Stimulated activated naive CD8-positive, alpha-beta T cell treated with anti-CD3 and anti-CD28 coated beads, Interleukin-15, Interleukin-2, amounts not matched to agents 100 ng/mL and 50 ng/mL, for 24 hours (primary cell): ENCODE measurements around the gene B3GNT5.
"Not testable (repeated sequence)": the region's sequence is repeated elsewhere in the genome, so short reads cannot be mapped to it uniquely, and the experiment has no call there.

Source experiments
- H3K27ac Mint-ChIP-seq: one replicate; pipeline ENCODE4 v1.8.0; 2021; ENCODE audit warnings: mild to moderate bottlenecking, mixed read lengths
- H3K27me3 Mint-ChIP-seq: one replicate; pipeline ENCODE4 v1.8.0; 2021; ENCODE audit warnings: mixed read lengths
- H3K36me3 Mint-ChIP-seq: one replicate; pipeline ENCODE4 v1.8.0; 2021; ENCODE audit warnings: low read depth, mixed read lengths
- H3K4me1 Mint-ChIP-seq: one replicate; pipeline ENCODE4 v1.8.0; 2021; ENCODE audit warnings: low read depth, mixed read lengths
- H3K4me3 Mint-ChIP-seq: one replicate; pipeline ENCODE4 v1.8.0; 2021; ENCODE audit warnings: mild to moderate bottlenecking, mixed read lengths
- H3K9me3 Mint-ChIP-seq: one replicate; pipeline ENCODE4 v1.8.0; 2021; ENCODE audit warnings: mixed read lengths

The B3GNT5 gene

DNA sequence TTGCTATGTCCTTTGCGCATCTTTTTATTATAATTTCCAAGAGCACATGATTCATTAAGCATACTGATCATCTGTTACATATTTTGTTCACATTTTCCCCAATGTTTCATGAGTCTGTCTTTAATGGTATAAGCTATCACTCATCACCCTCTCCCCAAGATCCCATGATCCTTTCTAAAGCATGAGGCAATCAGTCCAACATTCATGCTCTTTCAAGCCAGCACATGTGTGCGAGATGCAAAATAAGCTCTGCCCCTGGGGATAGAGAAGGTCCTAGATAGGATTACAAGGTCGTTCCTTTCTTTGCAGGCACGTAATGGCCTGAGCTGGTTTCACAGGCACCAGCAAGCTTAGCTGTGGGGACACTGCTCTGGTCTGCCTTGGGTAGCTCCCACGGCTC lies 32.2 kb upstream of the B3GNT5 start:
- no peaks in the 10 kb centered on the region for H3K27me3 Mint-ChIP-seq
- peak overlapping the region; percentile 51 for H3K27ac Mint-ChIP-seq
- peaks cover 73% of the 10 kb centered on the region for H3K4me1 Mint-ChIP-seq
- no peaks in the 10 kb centered on the region for H3K9me3 Mint-ChIP-seq
- peaks cover 5% of the 10 kb centered on the region for H3K36me3 Mint-ChIP-seq
- H3K4me3 Mint-ChIP-seq, result no peak overlapping the region

GRCh38 chr3:183222631-183223235 lies 30.3 kb upstream of the B3GNT5 start:
- no peak overlapping the region for H3K4me3 Mint-ChIP-seq
- H3K27ac Mint-ChIP-seq, result peak overlapping the region; percentile 53
- H3K4me1 Mint-ChIP-seq, result peaks cover 83% of the 10 kb centered on the region
- peaks cover 4% of the 10 kb centered on the region for H3K9me3 Mint-ChIP-seq
- peaks cover 5% of the 10 kb centered on the region for H3K36me3 Mint-ChIP-seq
- H3K27me3 Mint-ChIP-seq, result no peaks in the 10 kb centered on the region

GRCh38 chr3:183224180-183224970 lies 28.7 kb upstream of the B3GNT5 start:
- no peaks in the 10 kb centered on the region for H3K36me3 Mint-ChIP-seq
- H3K27ac Mint-ChIP-seq, result peak overlapping the region; percentile 90

DNA sequence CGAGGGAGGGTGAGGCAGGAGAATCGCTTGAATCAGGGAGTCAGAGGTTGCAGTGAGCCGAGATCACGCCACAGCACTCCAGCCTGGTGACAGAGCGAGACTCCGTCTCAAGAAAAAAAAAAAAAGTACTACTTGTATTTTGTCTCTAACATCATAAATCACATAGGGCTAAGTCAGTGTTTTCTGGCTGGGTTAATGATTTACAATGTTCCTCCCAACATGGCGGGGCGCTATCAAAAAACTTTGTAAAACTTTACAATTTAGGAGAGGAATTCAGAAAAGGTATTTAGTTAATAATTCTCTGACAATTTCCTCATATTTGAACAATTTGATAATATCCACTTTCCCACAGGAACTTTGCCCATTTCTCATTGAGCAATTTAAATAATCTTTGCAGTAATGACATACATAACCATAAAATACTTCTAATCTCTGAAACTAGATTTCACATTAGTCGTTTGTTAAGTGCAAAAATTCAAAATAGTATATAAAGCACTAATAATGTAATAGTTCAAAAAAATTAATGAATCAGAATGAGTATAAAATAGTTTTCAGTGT lies 26.6 kb upstream of the B3GNT5 start:
- Mint-ChIP-seq H3K4me3 (no peak overlapping the region), H3K27ac (no peak overlapping the region), H3K9me3 (peaks cover 4% of the 10 kb centered on the region), H3K4me1 (peaks cover 66% of the 10 kb centered on the region), H3K27me3 (no peaks in the 10 kb centered on the region), H3K36me3 (no peaks in the 10 kb centered on the region)

More at GRCh38 chr3:183224180-183224970, 28.7 kb upstream of the B3GNT5 start:
- Mint-ChIP-seq H3K27me3 (no peaks in the 10 kb centered on the region), H3K4me1 (peaks cover 75% of the 10 kb centered on the region), H3K9me3 (peaks cover 4% of the 10 kb centered on the region), H3K4me3 (peak overlapping the region; percentile 68)

DNA sequence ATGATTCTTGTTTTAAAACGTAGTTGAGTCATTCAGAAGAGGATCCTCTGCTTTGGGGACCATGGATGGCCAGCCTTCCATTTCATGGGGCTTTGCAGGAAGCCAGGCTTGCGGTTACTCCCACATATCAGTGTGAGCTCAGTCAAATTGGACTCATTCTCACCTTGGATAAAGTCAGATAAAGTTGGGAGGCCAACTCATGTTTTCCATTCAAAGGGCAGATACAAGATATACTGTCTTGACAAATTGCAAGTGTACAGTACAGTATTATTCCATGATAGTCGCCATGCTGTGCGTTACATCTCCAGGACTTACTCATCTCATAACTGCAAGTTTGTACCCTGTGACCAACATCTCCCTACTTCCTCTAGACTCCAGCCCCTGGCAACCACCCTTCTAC lies 25.5 kb upstream of the B3GNT5 start:
- H3K36me3 Mint-ChIP-seq, result no peaks in the 10 kb centered on the region
- peaks cover 4% of the 10 kb centered on the region for H3K9me3 Mint-ChIP-seq
- no peaks in the 10 kb centered on the region for H3K27me3 Mint-ChIP-seq
- peaks cover 57% of the 10 kb centered on the region for H3K4me1 Mint-ChIP-seq
- H3K4me3 Mint-ChIP-seq, result peak overlapping the region; percentile 42
- peak overlapping the region; percentile 90 for H3K27ac Mint-ChIP-seq

DNA sequence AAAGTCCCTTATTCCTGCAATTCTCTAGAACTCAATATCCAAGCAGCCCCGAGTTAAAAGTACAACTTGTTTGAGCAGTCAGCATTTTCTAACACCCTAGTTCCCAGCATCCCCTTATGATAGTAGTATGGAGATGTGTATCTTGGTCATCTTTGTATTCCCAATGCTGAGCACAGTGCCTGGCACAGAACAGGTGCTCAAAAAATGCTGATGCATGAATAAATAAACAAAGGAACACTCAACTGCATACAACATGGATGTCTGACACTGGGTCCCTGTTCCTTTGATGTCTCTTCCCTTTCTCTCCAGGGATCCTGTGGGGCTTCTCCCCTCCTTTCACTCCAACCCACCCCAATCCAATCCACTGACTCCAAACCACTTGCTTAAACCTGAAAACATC lies 23.9 kb upstream of the B3GNT5 start:
- peaks cover 4% of the 10 kb centered on the region for H3K9me3 Mint-ChIP-seq
- peaks cover 50% of the 10 kb centered on the region for H3K4me1 Mint-ChIP-seq
- H3K36me3 Mint-ChIP-seq, result no peaks in the 10 kb centered on the region
- H3K4me3 Mint-ChIP-seq, result no peak overlapping the region
- no peaks in the 10 kb centered on the region for H3K27me3 Mint-ChIP-seq
- peak overlapping the region; percentile 18 for H3K27ac Mint-ChIP-seq

GRCh38 chr3:183230251-183230650 lies 22.8 kb upstream of the B3GNT5 start:
- not testable (repeated sequence) for H3K4me3 Mint-ChIP-seq, H3K27ac Mint-ChIP-seq, H3K27me3 Mint-ChIP-seq, H3K9me3 Mint-ChIP-seq, H3K36me3 Mint-ChIP-seq
- peaks cover 40% of the 10 kb centered on the region for H3K4me1 Mint-ChIP-seq

GRCh38 chr3:183230826-183231225 lies 22.2 kb upstream of the B3GNT5 start:
- Mint-ChIP-seq H3K4me3 (no peak overlapping the region), H3K36me3 (no peaks in the 10 kb centered on the region), H3K27me3 (no peaks in the 10 kb centered on the region), H3K27ac (no peak overlapping the region), H3K9me3 (peaks cover 4% of the 10 kb centered on the region), H3K4me1 (peaks cover 35% of the 10 kb centered on the region)

GRCh38 chr3:183233966-183234365 lies 19.1 kb upstream of the B3GNT5 start:
- H3K4me3 Mint-ChIP-seq, result no peak overlapping the region
- peaks cover 10% of the 10 kb centered on the region for H3K4me1 Mint-ChIP-seq
- no peak overlapping the region for H3K27ac Mint-ChIP-seq
- no peaks in the 10 kb centered on the region for H3K36me3 Mint-ChIP-seq
- no peaks in the 10 kb centered on the region for H3K27me3 Mint-ChIP-seq
- H3K9me3 Mint-ChIP-seq, result no peaks in the 10 kb centered on the region

- Mint-ChIP-seq H3K36me3 (peaks cover 16% of the 10 kb centered on the region), H3K4me3 (no peak overlapping the region), H3K27me3 (peaks cover 12% of the 10 kb centered on the region), H3K9me3 (peaks cover 14% of the 10 kb centered on the region), H3K27ac (no peak overlapping the region), H3K4me1 (peaks cover 2% of the 10 kb centered on the region)
These were observed 14.0 kb upstream of the B3GNT5 start for GRCh38 chr3:183239046-183239445.

- no peak overlapping the region for H3K4me3 Mint-ChIP-seq
- peaks cover 19% of the 10 kb centered on the region for H3K36me3 Mint-ChIP-seq
- no peak overlapping the region for H3K27ac Mint-ChIP-seq
- peaks cover 10% of the 10 kb centered on the region for H3K4me1 Mint-ChIP-seq
- peaks cover 12% of the 10 kb centered on the region for H3K27me3 Mint-ChIP-seq
- H3K9me3 Mint-ChIP-seq, result peaks cover 14% of the 10 kb centered on the region
These were observed 10.6 kb upstream of the B3GNT5 start for GRCh38 chr3:183242431-183242830.

DNA sequence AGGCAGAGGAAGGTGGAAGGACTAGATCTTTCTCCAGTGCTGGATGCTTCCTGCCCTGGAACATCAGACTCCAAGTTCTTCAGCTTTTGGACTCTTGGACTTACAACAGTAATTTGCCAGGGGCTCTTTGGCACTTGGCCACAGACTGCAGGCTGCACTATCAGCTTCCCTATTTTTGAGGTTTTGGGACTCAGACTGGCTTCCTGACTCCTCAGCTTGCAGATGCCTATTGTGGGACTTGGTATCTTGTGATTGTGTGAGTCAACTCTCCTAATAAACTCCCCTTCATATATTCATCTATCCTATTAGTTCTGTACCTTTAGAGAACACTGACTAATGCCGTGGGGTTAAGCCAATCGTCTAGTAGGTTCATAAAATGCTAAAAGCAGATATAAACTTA lies 8.8 kb upstream of the B3GNT5 start:
- peaks cover 12% of the 10 kb centered on the region for H3K27me3 Mint-ChIP-seq
- H3K27ac Mint-ChIP-seq, result no peak overlapping the region
- peaks cover 19% of the 10 kb centered on the region for H3K36me3 Mint-ChIP-seq
- peaks cover 15% of the 10 kb centered on the region for H3K4me1 Mint-ChIP-seq
- H3K9me3 Mint-ChIP-seq, result peaks cover 14% of the 10 kb centered on the region
- H3K4me3 Mint-ChIP-seq, result no peak overlapping the region

- H3K27ac Mint-ChIP-seq, result no peak overlapping the region
- peaks cover 15% of the 10 kb centered on the region for H3K4me1 Mint-ChIP-seq
- peaks cover 19% of the 10 kb centered on the region for H3K36me3 Mint-ChIP-seq
- no peak overlapping the region for H3K4me3 Mint-ChIP-seq
- peaks cover 8% of the 10 kb centered on the region for H3K27me3 Mint-ChIP-seq
- peaks cover 14% of the 10 kb centered on the region for H3K9me3 Mint-ChIP-seq
These were observed 8.0 kb upstream of the B3GNT5 start for GRCh38 chr3:183244981-183245476.

DNA sequence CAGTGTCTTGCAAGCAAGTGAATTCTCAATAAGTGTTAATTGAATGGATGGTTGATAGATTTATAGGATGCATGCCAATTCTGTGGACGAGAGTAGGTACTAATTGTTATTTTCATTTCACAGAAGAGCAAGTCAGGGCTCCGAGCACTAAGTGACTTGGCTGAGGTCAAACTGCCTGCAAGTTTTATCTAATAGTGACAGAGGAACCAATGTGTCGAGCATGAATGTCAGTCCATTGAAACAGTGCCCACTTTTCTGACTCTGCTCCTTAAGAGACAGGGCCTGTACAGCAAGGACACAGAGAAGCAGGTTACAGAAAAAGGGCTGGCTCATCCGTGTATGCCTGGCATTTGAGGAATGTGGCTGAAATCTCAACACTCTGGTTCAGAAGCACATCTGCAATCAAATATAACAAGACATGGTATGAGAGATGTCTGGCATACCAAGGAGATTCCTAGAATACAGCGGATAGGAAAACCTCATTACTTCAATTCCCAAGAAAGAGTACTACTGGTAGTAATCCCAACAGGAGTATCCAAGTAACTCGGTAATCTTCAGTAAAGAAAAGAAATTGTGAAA lies 6.0 kb upstream of the B3GNT5 start:
- Mint-ChIP-seq H3K4me1 (peaks cover 15% of the 10 kb centered on the region), H3K27ac (no peak overlapping the region), H3K4me3 (no peak overlapping the region), H3K36me3 (peaks cover 9% of the 10 kb centered on the region), H3K27me3 (peaks cover 6% of the 10 kb centered on the region), H3K9me3 (peaks cover under 1% of the 10 kb centered on the region)
